NCI-H82 (cell line): Measurements from ENCODE around the gene RMND5B.
"Not testable (repeated sequence)": the region's sequence is repeated elsewhere in the genome, so short reads cannot be mapped to it uniquely, and the experiment has no call there.

Experiments used
- DNase-seq: peaks from one replicate; lab custom pipeline; 2025; lab: John Stamatoyannopoulos, UW

Gene RMND5B

DNA sequence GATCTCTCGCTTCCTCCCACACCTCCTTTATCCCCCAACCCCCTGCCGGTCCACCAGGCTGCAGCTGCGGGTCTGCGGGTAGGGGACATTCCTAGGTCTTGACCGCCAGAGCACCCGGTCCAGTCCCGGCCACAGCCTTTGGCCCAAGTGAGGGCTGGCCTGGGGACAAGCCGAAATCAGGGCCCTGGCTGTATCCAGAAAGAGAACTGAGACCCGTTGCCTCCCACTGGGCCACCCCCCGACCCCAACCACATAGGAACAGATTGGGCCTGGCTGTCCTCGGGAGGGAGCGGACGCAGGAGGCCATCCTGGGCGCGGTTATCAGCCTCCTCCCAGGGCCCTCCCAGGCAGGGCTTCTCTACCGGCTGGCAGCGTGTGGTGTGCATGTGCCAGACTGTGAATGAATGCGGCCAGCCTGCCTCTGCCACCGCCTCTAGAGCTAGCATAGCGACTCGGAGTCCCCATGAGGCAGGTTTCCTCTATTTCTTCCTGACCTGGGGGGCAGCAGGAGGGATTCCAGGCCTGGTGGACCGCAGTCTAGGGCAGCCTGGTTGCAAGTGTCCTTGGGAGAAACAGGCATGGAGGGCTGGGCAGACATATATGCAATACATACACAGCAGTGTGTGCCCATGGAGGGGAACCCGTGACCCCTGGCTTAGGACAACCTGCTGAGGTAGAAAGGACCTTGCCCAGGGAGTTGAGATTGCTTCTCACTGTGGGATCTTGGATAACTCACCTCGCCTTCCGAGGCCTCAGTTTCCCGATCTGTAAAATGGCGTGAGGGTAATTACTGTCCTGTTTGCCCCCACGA is 16.3 kb upstream of the RMND5B start:
- DNase-seq = peak; percentile 15

DNA sequence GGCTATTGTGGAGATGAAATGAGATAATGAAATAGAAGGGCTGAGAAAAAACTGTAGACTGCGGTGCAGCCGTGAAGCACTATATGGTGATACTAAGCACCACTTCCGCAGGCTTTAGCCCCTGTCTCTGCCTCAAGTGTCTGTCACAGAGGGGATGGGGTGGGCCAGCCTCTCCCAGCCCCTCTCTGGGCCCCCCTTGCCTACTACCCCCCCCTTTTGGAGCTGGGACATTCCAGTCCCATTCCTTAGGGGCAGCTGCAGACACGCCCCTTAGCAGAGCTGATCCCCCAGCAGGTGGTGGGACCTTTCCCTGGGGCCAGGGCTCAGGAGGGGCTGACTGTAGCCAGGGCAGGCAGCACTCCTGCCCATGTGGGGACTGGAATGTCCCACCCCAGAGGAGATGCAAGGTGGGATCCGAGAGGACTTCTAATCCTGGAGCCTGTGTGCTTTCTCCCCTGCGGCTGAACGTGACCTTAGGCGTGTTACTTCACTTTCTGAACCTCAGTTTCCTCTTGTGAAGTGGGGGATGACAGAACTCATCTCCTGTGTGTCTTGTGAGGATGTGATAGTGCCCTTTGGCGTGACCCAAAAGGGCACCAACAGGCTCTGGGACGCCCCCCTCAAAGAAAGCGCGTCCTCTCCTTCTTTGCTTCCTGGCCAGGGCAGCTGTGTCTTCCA is 15.5 kb upstream of the RMND5B start:
- peak; percentile 46 for DNase-seq

GRCh38 chr5:178115814-178116142 is 15.0 kb upstream of the RMND5B start:
- no peak for DNase-seq

DNA sequence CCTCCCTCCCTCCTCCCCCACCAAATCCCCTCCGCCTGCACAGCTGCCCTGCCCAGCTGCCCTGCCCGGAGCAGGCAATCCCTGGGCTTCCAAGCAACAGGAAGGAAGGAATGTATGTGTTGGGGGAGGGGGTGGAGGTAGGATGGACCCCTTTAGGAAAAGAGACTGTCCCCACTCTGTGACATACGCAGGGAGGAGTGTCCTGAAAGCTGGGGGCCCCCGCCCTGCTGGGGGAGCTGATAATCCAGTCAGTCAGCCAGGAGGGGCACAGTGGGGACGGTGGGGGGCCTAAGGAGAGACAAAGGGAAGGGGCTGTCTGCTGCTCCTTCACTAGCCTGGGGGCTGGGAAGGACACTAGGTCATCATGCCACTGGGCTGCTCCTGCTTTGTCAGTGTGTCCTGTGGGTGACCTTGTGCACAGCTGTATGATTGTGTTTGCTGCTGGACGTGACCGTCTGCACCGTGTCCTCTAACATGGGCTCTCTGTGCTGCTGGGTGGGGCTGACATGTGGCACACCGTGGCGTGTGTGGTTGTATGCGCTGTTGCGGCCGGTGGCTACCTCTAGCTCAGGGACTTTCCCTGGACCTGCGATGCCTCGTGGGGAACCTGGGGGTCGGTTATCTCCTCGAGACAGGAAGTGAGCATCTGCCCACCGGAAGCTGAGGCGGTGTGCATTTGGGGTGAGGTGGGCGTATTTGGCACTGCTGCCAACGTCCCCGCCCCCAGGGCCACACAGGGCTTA is 14.5 kb upstream of the RMND5B start:
- peak; percentile 76 for DNase-seq

DNA sequence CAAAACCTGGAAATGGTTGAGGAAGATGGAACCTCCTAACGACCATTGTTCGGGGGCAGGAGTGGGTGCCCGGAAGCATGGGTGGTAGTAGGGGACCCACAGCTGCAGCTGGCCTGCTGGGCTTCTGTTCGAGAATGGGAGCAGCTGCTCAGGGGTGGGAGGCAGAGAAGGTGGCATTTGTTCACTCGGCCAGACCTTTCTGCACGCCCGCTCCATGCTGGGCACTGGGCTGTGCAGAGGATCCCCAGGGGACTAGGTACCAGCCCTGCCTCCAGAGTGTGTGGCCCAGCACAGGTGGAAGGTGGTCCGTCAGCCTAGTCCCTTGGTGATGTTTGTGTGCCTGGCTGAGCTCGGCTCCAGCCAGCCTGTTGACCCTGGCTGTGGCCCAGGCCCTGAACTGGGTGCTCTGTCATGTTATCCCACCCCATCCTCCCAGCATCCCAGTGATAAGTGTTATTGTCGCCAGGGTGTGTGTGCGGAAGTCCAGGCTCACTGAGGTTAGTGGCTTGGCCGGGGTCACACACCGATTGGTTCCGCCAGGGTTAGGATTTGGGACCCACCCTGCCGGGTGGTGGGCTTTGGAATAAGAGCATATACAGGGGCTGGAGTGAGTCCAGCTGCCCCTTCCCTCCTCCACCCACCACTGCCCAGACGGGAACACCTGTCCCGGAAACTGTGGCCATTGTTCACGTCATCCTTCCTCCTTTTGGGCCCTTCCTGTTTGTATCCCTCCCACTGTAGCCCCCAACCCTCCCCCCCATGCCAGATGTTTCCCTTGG is 12.7 kb upstream of the RMND5B start:
- DNase-seq = no peak

DNA sequence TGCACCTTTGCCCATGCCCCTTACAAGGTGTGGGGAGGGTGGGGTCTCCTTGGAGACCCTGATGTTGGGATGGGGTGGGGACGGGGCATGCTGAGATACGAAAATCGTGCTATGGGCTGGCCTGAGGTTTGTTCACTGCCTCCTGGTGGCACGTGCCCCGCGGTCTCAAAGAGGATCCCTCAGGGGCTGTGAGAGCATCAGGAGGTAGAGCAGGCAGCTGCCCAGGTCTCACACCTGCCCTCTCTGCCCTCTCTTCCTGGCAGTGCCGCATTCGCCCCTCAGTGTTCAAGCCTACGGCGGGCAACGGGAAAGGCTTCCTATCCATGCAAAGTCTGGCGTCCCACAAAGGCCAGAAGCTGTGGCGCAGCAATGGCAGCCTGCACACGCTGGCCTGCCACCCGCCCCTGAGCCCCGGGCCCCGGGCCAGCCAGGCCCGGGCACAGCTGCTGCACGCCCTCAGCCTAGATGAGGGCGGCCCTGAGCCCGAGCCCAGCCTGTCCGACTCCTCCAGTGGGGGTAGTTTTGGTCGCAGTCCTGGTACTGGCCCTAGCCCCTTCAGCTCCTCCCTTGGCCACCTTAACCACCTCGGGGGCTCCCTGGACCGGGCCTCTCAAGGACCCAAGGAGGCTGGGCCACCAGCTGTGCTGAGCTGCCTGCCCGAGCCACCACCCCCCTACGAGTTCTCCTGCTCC is 10.8 kb upstream of the RMND5B start:
- no peak for DNase-seq

DNA sequence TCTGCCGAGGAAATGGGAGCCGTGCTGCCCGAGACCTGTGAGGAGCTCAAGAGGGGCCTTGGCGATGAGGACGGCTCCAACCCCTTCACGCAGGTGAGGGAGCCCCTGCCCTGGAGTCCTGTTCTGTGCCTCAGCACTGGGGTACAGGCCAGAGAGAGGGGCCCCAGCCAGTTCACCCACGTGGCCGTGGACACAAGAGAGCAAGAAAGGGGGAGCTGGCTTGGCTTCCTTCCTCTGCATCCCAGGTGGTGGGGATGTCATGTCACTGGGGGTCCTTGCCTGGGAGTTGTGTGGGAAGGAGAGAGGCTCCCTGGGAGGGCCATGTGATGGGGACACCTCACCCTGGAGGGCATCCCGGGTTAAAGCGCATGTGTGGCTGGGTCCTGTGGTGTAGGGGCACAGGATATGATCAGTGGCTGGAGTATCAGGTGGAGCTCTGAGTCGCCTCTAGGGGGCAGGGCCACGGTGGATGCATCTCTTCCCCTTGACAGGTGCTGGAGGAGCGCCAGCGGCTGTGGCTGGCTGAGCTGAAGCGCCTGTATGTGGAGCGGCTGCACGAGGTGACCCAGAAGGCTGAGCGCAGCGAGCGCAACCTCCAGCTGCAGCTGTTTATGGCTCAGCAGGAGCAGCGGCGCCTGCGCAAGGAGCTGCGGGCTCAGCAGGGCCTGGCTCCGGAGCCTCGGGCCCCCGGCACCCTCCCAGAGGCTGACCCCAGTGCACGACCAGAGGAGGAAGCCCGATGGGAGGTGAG is 10.0 kb upstream of the RMND5B start:
- DNase-seq = peak; percentile 96

- DNase-seq = peak; percentile 69
These were observed 9.2 kb upstream of the RMND5B start for GRCh38 chr5:178121391-178122276.

DNA sequence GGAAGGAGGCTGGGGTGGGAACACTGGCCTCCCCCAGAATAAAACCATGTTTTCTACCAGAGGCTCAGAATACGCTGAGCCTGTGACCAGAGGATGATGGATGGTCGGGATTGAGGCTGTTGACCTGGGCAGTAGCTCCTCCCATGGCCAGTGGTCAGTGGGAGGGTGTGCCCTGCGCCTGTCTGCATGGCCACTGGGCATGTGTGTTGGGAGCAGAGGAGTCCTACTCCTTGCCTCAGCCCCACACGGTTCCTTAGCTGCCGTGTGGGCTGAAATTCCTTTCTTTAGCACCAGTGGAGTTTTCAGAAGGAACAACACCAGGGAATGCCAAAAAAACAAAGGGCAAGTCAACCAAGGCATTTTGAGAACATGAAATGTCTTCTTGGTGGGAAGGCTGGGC is 8.5 kb upstream of the RMND5B start:
- DNase-seq = no peak

DNA sequence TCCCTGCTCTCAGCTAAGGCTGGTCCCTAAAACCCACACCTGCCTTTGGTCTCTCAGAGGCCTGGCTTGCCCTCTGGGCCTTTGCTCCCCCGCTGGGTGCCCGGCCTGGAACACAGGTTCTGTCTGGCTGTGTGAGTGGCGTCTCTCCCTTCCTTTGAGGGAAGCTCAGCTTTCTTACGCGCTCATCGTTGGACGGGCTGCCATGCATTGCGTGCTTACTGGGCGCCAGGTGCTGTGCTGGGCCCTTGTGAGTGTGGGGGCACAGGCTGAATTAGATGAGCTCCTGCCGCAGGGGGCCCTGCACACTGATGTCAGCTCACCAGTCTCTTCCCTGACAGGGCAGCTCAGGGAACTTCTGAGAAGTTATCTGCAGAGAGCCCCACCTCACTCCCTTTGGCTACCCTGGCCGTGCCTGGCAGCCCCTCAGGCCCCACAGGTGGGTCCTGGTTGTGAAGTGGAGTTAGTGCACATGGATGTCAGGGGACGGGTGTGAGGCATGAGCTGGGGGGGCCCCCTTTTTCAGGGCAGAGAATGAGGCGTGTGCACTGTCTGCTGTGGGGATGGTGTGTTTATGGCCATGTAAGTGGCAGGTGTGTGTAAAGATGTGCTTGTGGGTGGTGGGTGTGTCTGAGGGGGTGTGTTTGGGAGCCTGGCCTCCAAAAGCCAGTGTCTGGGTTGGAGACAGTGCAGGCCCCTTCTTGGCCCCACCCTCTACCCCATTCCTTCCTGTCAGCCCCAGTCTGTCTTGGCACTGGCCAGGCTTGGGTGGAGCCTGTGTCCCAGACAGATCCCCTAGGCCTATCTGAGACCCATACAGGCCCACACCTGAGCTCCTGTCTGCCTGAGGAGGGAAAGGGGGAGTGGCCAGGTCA is 7.5 kb upstream of the RMND5B start:
- no peak for DNase-seq

- no peak for DNase-seq
These were observed 6.6 kb upstream of the RMND5B start for GRCh38 chr5:178123966-178124925.

GRCh38 chr5:178125253-178125906 is 5.4 kb upstream of the RMND5B start:
- DNase-seq = no peak

GRCh38 chr5:178126556-178126955 is 4.3 kb upstream of the RMND5B start:
- no peak for DNase-seq

DNA sequence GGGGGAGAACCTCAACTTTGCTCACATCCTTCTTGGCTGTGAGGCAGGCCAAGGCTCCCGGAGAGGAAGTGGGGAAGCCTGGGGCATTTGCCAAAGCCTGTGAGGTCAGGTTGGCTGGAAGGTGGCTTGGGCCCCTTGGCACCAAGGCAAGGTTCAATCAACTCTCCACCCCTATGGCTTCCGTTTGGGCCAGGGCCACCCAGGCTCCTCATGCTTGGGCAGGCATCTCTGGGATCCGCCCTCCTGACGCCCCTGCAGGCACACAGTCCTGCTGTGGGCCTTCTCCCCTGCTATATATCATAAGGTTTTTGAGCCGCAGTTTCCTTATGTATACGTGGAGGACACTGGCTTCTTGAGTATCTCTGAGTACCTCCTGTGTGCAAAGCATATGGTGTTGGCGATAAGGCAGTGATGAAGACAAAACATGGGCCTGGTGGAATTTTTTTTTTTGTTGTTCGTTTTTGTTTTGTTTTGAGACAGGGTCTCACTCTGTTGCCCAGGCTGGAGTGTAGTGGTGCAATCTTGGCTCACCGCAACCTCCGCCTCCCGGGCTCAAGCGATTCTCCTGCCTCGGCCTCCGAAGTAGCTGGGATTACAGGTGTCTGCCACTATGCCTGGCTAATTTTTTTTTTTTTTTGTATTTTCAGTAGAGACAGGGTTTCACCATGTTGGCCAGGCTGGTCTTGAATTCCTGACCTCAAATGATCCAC is 3.4 kb upstream of the RMND5B start:
- not testable (repeated sequence) for DNase-seq

DNA sequence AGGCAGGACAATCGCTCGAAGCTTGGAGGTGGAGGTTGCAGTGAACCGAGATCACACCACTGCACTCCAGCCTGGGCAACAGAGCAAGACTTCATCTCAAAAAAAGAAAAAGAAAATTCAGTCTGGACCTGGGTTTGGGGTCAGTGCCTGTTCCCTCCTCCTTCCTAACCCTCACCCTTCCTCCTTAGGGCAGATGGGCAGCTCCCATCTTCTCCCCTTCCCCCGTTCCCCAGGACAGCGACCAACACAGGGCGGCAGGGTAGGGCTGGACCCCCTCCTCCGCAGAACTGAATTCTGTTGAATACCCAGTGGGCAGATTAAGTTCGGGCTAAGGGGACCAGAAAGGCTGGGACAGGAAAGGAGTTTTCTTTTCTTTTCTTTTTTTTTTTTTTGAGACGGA is 1.5 kb upstream of the RMND5B start:
- no peak for DNase-seq

GRCh38 chr5:178130234-178130575 is 609 bp upstream of the RMND5B start:
- DNase-seq = not testable (repeated sequence)
